ENCODE results near the gene RNF13.

GRCh38 chr3:149819432-149819831 is 6.4 kb downstream of the RNF13 start:
- TF ChIP-seq GATA3 (IDR thresholded peaks at IDR 0.05; ENCODE audit: low read depth, low read length), result no peak
- no peak for TF ChIP-seq GATA2 (IDR thresholded peaks at IDR 0.05; ENCODE audit: low read depth, low read length)

Measured in SH-SY5Y (cell line).